Colon (tissue), 2 donors: ENCODE data around the gene STAP2.
"Not testable (repeated sequence)": the region's sequence is repeated elsewhere in the genome, so short reads cannot be mapped to it uniquely, and the experiment has no call there.

Experiments
- FAIRE-seq: peaks from 2 replicates; lab custom pipeline; 2012; peaks lifted over from hg19 to GRCh38; lab: Jason Lieb, UNC
- donor health status: control.
- donor health status: control.

The STAP2 gene

DNA sequence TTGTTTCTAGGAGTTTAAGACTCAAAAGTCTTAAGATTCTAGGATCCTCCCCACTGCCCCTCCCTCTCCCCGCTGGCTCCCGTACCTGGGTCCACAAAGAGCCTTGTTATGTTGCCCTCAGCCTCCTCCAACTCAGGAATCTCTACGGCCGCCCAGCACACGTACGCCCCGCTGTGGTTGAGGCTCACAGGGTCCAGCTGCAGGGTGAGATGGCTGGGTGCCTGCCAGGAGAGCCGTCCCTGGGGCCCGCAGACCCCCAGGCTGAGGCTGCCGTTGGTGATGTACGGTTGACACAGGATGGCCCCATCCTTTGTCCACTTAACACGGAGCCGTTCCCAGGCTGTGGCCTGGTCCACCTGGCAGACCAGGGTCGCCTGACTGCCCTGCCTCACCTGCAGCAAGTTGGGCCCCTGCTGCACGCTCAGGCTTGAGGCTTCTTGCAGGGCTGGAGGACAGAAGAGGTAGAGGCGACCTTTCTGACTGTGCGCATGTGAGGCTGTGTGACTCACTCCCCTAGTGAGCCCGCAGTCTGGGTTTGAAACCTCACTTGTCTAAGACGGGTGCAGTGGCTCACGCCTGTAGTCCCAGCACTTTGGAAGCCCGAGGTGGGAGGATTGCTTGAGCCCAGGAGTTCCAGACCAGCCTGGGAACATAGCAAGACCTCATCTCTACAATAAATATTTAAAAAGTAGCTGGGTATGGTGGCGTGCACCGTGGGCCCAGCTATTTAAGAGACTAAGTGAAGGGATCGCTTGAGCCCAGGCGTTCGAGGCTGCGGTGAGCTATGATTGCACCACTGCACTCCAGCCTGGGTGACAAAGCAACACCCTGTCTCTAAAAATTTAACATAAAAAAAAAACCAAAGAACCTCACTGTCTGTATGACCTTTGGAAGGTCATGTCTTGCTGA lies 40.5 kb downstream of the STAP2 start:
- FAIRE-seq, result no peak

DNA sequence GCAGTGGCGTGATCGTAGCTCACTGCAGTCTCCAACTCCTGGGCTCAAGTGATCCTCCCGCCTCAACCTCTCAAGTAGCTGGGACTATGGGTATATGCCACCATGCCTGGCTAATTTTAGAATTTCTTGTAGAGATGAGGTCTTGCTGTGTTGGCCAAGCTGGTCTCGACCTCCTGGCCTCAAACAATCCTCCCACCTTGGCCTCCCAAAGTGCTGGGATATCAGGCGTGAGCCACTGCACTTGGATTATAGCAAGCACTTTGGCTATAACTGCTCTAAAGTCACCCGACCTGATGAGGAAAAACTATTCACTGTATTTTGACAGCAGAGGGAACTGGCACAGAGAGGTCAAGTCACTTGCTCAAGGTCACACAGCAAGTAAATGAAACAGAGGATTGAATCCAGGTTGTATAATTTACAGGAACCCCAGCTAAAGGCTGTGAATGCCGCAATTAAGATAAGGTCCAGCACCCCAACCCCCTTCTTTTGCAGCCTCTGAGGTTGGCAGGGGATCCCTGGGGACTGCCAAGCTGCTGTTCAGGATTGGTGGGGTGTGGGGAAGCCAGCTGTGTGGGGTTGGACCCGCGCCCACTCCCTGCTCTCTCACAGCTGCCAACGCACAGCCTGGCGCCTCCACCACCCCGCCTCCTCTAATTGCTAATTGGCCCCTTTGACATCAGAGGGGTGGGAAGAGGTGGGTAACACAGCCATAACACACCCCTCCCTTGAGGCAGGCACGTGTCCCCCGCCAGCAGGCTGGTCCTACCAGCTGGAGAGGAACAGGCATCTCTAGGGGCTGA lies 42.5 kb downstream of the STAP2 start:
- FAIRE-seq, result no peak

DNA sequence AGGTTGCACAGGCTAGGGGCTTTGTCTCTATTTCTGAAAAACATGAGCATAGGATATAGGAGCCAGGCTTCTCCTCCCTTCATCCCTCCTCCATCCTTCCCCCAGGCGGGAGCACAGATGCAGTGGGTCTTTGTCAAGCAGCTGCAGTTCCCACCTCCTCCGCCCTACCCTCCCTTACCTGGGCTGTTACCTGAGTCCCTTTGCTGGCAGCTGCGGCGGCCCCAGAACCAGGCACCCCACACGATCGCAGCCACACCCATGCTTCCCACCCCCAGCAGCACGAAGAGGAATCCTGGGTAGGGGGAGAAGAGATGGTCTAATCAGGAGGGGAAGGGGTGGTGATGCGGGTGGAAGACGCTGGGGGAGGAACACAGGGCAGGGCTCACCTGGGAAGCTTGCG lies 44.2 kb downstream of the STAP2 start:
- no peak for FAIRE-seq

DNA sequence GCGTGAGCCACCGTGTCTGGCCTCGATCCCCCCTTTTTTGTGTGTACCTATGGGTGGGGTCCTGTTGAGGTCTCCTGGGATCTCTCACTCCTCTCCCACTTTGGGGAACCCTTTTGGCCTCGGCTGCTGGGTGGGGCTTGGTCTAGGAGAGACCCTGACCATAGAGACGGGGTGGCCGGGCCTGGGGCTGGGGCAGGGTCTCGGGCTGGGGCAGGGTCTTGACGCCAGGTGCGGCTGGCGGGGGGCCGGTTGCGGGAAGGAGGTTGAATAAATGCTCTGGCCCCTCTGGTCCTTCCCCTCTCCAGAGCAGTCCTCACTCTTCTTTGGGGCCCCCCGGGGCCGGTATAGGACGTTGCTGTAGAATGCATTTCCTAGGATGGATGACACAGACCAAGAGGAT lies 46.1 kb downstream of the STAP2 start:
- FAIRE-seq, result no peak

DNA sequence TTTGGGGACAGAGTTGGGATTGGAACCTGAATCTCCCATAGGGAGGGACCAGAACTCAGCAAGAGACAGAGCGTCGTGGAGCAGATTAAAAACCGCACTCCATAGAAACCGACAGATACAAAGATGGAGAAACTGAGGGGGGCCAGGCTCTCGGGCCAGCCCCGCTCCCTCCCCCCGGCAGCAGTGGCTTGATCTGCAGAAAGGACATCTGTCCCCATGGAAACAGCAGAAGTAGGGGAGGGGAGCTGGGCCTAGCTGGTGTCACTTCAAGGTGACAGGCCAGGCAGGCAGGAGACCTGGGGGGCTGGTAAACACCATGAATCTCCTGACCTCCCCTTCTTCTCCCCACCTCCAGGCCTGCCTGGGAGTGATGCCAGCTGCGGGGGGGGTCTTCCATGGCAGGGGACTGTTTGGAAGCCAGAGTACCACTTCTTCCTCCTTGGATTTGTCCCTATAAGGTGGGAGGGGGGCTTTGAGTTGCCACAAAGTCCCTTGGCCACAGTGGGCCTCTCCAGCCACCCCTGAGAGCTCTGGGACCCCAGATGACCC lies 47.4 kb downstream of the STAP2 start:
- no peak for FAIRE-seq

DNA sequence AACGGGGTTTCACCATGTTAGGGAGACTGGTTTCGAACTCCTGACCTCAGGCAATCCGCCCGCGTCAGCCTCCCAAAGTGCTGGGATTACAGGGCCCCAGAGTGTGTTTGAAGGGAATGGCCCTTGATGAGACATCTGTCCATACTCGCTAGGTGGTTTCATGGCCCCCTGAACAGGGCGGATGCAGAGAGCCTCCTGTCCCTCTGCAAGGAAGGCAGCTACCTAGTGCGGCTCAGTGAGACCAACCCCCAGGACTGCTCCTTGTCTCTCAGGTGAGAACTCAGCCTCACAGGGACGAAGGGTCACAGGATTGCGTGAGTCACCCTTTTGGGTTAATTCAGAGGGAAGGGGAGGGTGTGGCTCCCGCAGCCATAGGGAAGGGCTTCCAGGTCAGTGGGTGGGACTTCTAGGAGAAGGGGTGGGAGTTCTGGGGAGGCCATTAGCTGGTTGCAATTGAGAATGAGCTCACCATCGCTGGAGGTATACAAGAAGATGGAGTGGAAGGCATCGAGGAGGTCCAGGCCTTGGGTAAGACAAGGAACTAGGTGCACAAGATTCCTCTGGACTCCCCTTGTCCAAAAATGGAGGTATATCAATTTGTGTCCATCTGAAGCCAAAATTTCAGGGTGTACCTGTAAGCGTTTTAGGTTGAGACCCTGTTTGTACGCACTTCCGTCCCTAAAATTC lies 50.4 kb downstream of the STAP2 start:
- FAIRE-seq, result no peak

DNA sequence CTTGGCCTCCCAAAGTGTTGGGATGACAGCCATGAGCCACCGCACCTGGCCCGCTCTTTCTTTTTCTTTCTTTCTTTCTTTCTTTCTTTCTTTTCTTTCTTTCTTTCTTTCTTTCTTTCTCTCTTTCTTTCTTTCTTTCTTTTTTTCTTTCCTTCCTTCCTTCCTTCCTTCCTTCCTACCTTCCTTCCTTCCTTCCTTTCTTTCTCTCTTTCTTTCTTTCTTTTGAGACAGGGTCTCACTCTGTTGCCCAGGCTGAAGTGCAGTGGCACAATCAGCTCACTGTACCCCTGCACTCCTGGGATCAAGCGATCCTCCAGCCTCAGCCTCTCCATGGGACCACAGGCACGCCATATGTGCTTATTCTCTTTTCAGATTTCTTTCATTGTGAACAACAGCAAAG lies 52.5 kb downstream of the STAP2 start:
- FAIRE-seq, result not testable (repeated sequence)

DNA sequence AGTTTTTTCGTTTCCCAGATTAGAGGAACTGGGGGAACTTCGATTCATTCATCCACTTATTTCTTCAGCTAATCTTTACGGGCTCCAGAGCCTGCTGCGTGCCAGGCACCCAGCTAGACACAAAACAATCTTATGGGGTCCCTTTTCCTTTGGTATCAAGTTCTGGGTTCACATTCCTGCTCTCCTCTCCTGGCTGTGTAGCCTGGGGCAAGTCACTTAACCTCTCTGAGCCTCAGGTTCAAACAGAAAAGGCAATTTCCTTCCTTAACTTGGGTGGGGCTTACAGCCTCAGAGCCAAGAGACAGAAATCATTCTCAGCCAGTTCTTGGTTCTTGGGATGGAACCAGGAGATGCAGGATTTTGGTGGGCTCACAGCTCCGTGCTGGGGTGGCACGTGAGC lies 53.7 kb downstream of the STAP2 start:
- FAIRE-seq, result no peak

DNA sequence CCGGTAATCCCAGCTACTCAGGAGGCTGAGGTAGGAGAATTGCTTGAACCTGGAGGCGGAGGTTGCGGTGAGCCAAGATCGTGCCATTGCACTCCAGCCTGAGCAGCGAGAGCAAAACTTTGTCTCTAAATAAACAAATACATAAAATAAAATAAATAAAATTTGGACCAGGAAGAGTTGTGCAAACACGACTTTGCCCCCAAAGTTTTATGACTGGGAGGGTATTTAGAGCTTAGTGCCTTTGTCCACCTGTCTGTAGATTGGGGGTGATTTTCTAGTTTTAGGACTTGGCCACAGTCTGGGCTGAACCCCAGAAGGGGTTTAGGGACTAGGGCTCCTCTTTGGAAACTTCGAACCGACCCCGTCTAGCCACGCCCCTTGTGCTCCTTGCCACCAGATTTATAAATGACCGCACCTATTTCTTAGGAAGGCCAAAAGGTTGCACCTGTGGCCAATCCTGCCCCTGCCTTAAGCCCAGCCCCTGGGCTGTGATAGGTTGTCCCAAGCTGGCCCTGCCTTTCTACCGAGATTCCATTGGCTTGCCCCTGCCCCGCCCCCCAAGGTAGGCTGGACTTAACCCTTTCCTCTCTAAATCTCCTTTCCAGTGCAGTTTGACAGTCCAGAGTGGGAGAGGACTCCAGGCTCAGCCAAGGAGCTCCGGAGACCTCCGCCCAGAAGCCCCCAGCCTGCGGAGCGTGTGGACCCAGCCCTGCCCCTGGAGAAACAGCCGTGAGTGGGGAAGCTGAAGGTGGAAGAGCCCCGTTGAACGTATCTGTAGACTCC lies 54.3 kb downstream of the STAP2 start:
- FAIRE-seq, result no peak

DNA sequence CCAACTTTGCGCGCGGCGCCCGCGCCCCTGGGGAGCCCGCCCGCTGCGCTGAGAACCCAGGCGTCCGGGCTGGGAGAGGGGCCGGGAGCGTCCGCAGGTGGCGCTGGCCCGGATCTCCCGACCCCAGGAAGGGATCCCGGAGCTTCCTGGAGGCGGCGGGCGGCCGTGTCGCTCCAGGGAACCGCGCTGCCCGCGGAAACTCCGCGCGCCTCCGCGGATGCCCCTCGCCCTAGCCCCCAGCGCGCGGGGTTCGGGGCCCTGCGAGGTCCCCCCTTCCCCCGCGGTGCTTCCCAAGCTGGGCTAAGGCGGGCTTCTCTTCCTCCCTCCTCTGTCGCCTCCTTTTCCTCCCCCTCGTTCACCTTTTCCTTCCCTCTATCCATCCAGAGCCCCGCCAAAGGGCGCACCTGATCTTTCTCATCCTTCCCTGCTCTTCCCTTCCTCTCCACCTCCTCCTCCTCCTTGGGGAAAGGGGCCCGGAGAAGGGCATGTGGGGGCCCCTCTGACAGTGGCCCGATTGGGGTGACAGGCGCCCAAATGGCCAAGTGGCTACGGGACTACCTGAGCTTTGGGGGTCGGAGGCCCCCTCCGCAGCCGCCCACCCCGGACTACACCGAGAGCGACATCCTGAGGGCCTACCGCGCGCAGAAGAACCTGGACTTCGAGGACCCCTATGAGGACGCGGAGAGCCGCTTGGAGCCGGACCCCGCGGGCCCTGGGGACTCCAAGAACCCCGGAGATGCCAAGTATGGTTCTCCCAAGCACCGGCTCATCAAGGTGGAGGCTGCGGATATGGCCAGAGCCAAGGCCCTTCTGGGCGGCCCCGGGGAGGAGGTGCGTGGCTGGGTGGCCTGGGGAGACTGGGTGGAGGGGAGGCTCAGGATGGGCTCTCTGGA lies 58.9 kb downstream of the STAP2 start:
- FAIRE-seq, result no peak

DNA sequence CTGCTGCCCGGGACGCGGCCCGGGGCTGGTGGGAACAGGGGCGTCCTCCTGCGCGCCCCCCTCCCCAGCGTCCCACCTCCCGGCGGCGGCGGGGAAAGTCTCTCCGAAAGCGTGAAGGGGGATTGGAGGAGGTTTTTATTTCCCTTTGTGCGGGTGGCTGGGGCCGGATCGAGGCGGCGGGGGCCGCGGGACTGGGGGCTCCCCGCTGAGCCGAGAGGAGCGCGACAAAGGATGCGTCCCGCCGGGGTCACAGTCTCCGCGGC lies 59.4 kb downstream of the STAP2 start:
- FAIRE-seq, result no peak

DNA sequence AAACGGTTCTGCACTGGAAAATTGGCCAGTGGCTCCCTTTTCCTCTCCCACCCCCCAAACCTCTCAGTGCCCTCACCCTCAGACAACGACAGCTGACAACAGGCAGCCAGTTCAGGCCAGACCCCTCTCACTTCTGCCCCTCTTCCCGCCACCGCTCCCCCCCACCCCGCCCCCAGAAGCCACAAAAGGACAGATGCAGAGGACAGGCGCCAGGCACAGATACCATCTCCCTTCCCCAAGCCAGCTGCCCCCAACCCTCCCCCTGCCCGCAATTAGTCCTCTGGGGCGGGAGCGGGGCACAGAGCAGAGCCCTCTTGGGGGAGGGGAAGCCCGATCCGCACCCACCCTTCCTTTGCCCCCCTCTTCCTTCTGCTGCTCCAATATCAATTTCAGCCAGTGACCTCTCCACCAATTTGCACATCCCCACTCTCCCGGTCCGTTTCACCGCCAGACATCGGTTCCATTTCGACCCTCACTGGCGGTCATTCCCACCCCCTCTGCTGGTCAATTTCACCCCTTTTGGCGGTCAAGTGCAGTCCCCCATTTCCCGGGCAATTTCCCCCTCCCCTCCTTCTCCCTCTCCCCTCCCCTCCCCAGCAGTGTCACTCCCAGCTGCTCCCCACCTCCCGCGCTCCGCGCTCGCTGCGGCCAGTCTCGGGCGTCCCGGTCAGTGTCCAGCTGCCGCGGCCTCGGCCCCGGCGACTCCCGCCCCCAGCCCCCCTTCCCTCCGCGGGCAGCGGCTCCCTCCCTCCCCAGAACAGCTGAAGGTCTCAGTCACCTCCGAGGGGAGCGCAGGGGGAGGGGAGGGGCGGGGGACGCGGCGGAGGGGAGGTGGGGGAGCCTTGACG lies 60.0 kb downstream of the STAP2 start, which contains the start of gene SHD:
Gene SHD (plus strand): TSS at position 848 of the 848 bp plus-strand sequence. CDS start 798 bp downstream, outside the sequence.
- FAIRE-seq, result no peak

DNA sequence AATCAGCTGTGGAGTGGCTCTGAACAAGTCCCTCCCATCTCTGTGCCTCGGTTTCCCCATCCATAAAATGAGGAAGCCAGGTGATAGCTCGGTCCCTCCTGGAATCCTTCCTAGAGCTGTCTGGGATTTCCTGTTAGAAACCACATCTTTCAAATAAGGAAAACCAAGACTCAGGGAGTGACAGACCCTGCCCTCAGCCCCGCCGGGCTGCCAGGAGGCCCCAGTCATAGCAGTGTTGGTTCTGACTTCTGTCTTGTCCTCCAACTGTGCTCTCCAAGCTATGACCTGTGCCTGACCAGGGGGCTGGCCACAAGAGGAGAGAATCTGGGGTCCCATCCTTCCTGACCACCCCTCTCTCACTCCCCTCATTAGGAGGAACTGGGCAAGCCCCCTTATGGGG lies 60.6 kb downstream of the STAP2 start:
- no peak for FAIRE-seq

DNA sequence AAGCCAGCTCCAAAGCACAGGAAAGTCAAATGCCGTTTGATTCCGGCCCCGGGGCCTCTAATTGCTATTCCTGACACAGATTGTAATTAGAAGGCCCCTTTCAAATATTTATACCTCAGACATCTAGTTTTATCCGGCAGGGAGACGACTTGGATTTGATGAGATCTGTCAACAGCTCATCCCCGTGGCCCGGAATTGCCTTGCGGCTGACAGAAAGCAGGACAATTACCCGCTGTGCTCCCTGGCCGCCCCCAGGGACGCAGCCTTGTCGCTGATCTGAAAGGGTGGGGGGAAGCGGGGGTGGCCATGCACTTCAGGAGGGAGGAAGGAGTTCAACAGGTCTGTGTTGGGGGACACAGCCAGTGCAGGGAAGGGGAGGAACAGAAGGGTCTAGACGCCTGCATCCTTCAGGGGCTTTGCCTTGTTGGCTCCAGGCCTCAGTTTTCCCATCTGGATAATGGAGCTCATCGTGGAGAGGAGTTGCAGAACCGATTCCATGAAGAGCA lies 61.4 kb downstream of the STAP2 start:
- FAIRE-seq, result no peak

DNA sequence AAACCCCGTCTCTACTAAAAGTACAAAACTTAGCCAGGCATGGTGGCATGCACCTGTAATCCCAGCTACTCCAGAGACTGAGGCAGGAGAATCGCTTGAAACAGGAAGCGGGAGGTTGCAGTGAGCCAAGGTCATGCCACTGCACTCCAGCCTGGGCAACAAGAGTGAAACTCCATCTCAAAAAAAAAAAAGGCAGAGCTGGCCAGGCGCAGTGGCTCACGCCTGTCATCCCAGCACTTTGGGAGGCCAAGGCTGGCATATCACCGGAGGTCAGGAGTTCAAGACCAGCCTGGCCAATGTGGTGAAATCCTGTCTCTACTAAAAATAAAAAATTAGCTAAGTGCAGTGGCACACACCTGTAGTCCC lies 64.3 kb downstream of the STAP2 start:
- FAIRE-seq, result not testable (repeated sequence)
